ENCODE results near the gene C2orf92.

Gene C2orf92

DNA sequence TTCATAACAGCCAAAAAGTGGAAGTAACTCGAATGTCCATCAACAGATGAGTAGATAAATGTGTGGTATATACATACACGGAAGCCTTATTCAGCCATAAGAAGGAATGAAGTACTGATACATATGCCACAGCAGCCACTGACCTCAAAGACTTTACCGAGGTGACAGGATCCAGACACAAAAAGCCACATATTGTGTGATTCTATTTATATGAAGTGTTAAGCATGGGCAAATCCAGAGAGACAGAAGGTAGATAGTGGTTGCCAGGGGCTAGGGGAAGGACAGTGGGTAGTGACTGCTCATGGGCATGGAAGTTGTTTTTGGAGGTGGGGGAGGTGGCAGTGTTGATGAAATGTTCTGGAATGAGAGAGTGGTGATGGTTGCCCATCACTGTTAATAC lies 77.8 kb downstream of the C2orf92 start:
- Histone ChIP-seq H3K4me3 (ENCODE audit: low read length) (no peak overlapping the region), H2AFZ (ENCODE audit: low read depth, low read length) (no peak overlapping the region), H3K36me3 (ENCODE audit: insufficient read depth, low read length) (peaks cover 7% of the 10 kb centered on the region), H3K27me3 (ENCODE audit: insufficient read depth, low read length) (no peaks in the 10 kb centered on the region), H3K9me3 (ENCODE audit: low read length) (no peaks in the 10 kb centered on the region), H3K4me1 (ENCODE audit: insufficient read depth, low read length) (peaks cover under 1% of the 10 kb centered on the region)

DNA sequence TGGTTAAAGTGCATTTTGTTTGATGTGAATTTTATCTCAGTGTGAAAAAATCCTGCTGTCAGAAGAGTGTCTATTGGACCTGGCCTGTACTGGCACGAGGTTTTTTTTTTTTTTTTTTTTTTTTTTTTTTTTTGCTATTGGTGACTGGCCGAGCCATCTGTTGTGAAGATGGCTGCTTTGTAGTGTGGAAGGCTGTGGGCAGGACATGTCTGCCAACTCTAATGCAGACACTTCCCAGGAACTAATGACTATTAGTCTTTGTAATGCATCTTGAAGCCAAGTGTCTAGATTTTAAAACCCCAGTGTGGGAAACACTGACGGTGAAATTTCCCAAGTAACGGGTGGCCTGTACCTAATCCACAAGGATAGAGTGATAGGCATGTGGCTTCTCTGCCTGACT lies 78.2 kb downstream of the C2orf92 start:
- no peak overlapping the region for H3K4me3 ChIP-seq (ENCODE audit: low read length)
- peaks cover 5% of the 10 kb centered on the region for H3K4me1 ChIP-seq (ENCODE audit: insufficient read depth, low read length)
- H3K27me3 ChIP-seq (ENCODE audit: insufficient read depth, low read length): no peaks in the 10 kb centered on the region
- H3K36me3 ChIP-seq (ENCODE audit: insufficient read depth, low read length): peaks cover 7% of the 10 kb centered on the region
- no peaks in the 10 kb centered on the region for H3K9me3 ChIP-seq (ENCODE audit: low read length)
- no peak overlapping the region for H2AFZ ChIP-seq (ENCODE audit: low read depth, low read length)

DNA sequence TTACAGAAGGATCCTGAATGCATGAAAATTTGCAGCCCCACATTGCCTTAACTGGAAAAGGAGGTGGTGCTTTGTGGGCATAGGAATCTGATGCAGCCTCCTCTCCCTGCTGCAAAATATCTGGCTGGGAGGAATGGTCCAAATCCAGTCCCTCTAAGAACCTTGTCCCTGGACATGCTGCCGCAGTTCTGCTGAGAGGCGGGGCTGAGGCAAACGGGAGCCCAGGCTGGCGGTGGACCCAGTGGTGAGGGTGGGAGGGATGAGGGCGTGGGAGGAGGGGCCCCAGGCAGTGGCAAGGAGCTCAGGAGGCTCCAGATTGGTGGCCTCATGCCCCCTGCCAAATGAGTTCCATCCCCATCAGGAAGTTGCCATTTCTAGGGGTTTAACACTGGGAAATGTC lies 80.1 kb downstream of the C2orf92 start:
- H3K36me3 ChIP-seq (ENCODE audit: insufficient read depth, low read length): peaks cover 7% of the 10 kb centered on the region
- H3K4me3 ChIP-seq (ENCODE audit: low read length): no peak overlapping the region
- H3K9me3 ChIP-seq (ENCODE audit: low read length): no peaks in the 10 kb centered on the region
- H2AFZ ChIP-seq (ENCODE audit: low read depth, low read length): no peak overlapping the region
- peaks cover 8% of the 10 kb centered on the region for H3K4me1 ChIP-seq (ENCODE audit: insufficient read depth, low read length)
- H3K27me3 ChIP-seq (ENCODE audit: insufficient read depth, low read length): no peaks in the 10 kb centered on the region

DNA sequence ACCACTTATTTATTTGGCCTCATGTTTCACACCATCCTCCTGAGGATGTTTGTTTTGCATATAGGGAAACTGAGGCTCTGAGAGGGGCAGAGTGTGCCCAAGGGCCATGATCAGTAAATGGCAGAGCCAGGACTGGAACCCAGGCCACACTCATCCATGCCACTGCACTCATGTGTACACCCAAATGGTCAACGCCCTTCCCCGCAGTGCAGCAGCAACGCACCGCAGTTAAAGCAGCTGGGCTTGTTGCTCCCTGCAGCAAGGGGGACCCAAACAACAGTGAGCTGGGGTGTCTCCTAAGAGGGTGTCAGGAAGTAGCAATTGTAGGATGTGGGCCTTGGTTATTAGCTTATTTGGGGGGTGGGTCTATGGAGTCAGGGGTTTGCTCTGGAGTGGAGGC lies 80.5 kb downstream of the C2orf92 start:
- Histone ChIP-seq H2AFZ (ENCODE audit: low read depth, low read length) (no peak overlapping the region), H3K36me3 (ENCODE audit: insufficient read depth, low read length) (peaks cover 10% of the 10 kb centered on the region), H3K4me1 (ENCODE audit: insufficient read depth, low read length) (peaks cover 8% of the 10 kb centered on the region), H3K9me3 (ENCODE audit: low read length) (no peaks in the 10 kb centered on the region), H3K4me3 (ENCODE audit: low read length) (no peak overlapping the region), H3K27me3 (ENCODE audit: insufficient read depth, low read length) (no peaks in the 10 kb centered on the region)

DNA sequence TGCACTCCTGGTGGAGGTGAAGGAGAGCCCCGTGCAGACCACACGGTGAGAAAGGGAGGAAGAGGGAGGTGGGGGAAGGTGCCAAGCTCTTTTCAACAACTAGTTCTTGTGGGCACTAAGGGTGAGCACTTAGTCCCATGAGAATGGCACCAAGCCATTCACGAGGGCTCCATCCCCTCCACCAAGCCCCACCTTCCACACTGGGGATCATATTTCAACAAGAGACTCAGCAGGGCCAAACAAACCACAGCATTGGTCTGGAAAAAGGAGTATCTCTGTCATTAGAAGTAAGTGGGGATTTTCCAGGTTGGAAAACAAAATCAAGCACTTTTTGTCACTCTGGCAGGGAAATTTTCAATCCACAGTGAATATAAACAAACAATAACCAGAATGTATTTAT lies 82.2 kb downstream of the C2orf92 start:
- H3K27me3 ChIP-seq (ENCODE audit: insufficient read depth, low read length): no peaks in the 10 kb centered on the region
- peaks cover 8% of the 10 kb centered on the region for H3K4me1 ChIP-seq (ENCODE audit: insufficient read depth, low read length)
- no peaks in the 10 kb centered on the region for H3K9me3 ChIP-seq (ENCODE audit: low read length)
- H2AFZ ChIP-seq (ENCODE audit: low read depth, low read length): no peak overlapping the region
- peaks cover 23% of the 10 kb centered on the region for H3K36me3 ChIP-seq (ENCODE audit: insufficient read depth, low read length)
- H3K4me3 ChIP-seq (ENCODE audit: low read length): no peak overlapping the region

Data from neuron (in vitro differentiated cells).